Testis (tissue), 3 donors: ENCODE data around the gene KLK3. TPM values are rescaled to one million over a fixed set of nuclear protein-coding genes. Genes with fewer than 3 reads are reported as not detected.

ENCODE experiments used
- DNase-seq: peaks from one replicate; pipeline ENCODE4 v3.0.0-alpha.2; 2019
- H3K27ac ChIP-seq, 2 donors: fragments of 200-600 bp; sonication (generic); one replicate each; pipeline ENCODE4 v1.5.1; 2019
- H3K27me3 ChIP-seq: fragments of 200-600 bp; sonication (generic); one replicate; pipeline ENCODE4 v1.5.1; 2019
- H3K36me3 ChIP-seq: fragments of 200-600 bp; sonication (generic); one replicate; pipeline ENCODE4 v1.5.1; 2017; ENCODE audit warnings: low read depth; ENCODE audit errors: missing control alignments
- H3K4me1 ChIP-seq: fragments of 200-600 bp; sonication (generic); one replicate; pipeline ENCODE4 v1.5.1; 2019
- H3K4me3 ChIP-seq, 2 donors: fragments of 200-600 bp; sonication (generic); one replicate each; pipeline ENCODE4 v1.5.1; 2017 to 2019
- H3K9me3 ChIP-seq: fragments of 200-600 bp; sonication (generic); one replicate; pipeline ENCODE4 v1.5.1; 2017
- CTCF ChIP-seq, 3 experiments: fragments of 450-650 bp in 2 of 3; fragments of 200-600 bp in 1 of 3; sonication (generic) in 1 of 3; IDR thresholded peaks; one replicate each; pipeline ENCODE4 v1.5.1; 2016 to 2019; ENCODE audit warnings: antibody characterized with exemption in 3 of 3, mild to moderate bottlenecking in 2 of 3, moderate library complexity in 1 of 3
- POLR2A ChIP-seq: fragments of 450-650 bp; IDR thresholded peaks from one replicate; pipeline ENCODE4 v1.6.1; 2017; ENCODE audit warnings: antibody characterized with exemption, mild to moderate bottlenecking, moderate library complexity
- WGBS, 2 donors: methylation state at CpG; one replicate each; pipeline ENCODE4 v1.1.5; 2018; 5-methylcytosine and 5-hydroxymethylcytosine counted together
- intact Hi-C: fragments of 100-400 bp; cut with DNase I; formaldehyde crosslinking; loops from one replicate; pipeline ENCODE4 v1.15.1; 2023; ENCODE audit warnings: low total_unique reads
- polyA plus RNA-seq: library from polyadenylated mRNA; stranded (reverse); fragments of 350-450 nt; fragmentation: Illumina TruSeq; extraction: RNeasy Lipid Tissue Mini Kit (QIAGEN cat#74804); gene quantifications from one replicate; pipeline ENCODE4 v1.2.3, GENCODE V29; 2014; ENCODE audit warnings: low read depth, low replicate concordance; ENCODE audit not compliant: insufficient read depth
- total RNA-seq, 2 donors: library from RNA; depleted of rRNA; stranded (reverse); fragments of >200 nt; gene quantifications; one replicate each; pipeline ENCODE4 v1.2.3, GENCODE V29; 2016

Gene KLK3
- total and polyA plus RNA-seq, 3 donors from 2014 or later: 0.63 to 1.3 (median 0.81) TPM

DNA sequence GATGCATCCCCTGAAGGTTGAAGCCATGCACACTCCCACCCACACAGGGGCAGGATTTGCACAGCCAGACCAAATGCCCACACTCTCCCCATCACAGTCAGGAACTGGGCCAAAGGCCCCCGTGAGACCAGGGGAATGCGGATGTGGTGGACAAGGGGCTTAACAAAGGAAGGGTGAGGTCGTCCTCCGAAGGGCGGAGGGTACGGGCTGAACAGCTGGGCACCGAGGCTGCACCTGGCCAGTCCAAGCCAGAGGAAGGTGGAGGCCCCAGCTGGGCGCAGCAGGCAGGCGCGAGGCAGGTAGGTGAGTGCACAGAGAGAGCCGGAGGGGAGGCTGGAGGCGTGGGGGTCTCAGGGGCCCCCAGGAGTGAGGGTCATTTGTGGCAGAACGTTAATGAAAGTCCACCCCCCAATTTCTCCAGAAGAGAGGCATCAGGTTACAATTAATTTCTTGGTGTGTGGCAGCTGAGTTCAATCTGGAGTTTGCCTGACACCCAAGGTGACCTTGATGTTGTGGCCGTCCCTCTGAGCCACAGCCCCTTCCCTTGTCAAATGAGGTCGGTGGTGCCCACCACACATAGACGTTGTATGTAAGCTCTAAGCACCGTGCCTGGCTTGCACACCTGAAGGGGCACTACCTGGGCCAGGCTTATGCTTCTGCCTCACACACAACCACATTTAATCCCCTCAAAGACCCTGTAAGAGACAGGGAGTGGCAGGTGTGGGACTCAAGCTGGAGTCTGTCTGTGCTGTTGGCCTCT lies 24.3 kb upstream of the KLK3 start:
- TF ChIP-seq CTCF (IDR thresholded peaks at IDR 0.05) (no peak), POLR2A (no peak)
- H3K27ac ChIP-seq: no peak overlapping the region
- no peaks in the 10 kb centered on the region for H3K36me3 ChIP-seq
- H3K9me3 ChIP-seq: no peaks in the 10 kb centered on the region
- no peak overlapping the region for H3K4me3 ChIP-seq
- intact Hi-C loops: no loop called here
- 49 to 56% methylated on average over 12 to 17 of the region's 17 CpGs for WGBS, 2 donors
- no peak for DNase-seq
- peaks cover 2% of the 10 kb centered on the region for H3K4me1 ChIP-seq
- H3K27me3 ChIP-seq: no peaks in the 10 kb centered on the region

DNA sequence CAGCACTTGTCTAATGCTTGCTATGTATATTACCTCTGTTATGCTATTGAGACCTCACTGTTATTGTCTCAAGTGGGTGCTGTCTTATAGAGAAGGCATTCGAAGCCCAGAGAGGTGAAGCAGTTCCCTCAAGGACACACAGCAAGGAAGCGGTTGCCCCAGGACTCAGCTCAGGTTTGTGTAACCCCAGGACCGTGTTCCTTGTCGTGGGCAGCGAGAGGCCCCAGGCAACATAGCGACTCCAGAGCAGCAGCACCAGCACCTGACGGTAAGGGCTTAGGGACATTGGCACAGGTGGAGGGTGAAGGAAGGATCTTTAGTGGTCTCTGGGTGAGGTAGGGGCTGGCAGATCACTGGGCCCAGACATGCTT lies 23.7 kb upstream of the KLK3 start:
- H3K27me3 ChIP-seq: no peaks in the 10 kb centered on the region
- no peak for TF ChIP-seq CTCF (IDR thresholded peaks at IDR 0.05)
- H3K9me3 ChIP-seq: no peaks in the 10 kb centered on the region
- no peaks in the 10 kb centered on the region for H3K36me3 ChIP-seq
- no peak for DNase-seq
- H3K4me3 ChIP-seq: no peak overlapping the region
- no peak overlapping the region for H3K27ac ChIP-seq
- intact Hi-C loops: no loop called here
- WGBS, 2 donors: 88 to 91% methylated on average over 6 to 7 of the region's 7 CpGs
- peaks cover 4% of the 10 kb centered on the region for H3K4me1 ChIP-seq

DNA sequence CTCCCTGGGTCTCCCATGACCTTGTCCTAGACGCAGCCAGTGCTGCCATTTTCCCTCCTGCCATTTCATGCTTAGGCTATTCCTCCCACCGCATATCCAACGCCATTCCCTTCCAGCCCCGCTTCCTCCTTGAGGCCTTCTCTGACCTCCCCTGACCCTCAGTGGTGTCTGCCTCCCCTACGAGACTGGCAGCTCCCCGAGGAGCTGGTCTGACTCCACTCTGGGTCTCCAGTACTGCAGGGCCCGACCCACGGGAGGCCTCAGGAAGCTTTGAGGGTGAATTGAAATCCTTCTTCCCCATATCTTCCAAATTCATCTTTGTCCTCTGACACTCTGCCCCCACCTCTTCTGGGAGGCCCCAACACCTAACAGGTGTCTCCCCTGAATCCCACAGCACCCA lies 22.0 kb upstream of the KLK3 start:
- WGBS, 2 donors: 90 to 91% methylated on average over 8 of the region's 8 CpGs
- H3K4me3 ChIP-seq: no peak overlapping the region
- no peak overlapping the region for H3K27ac ChIP-seq
- peaks cover 4% of the 10 kb centered on the region for H3K4me1 ChIP-seq
- intact Hi-C loops: no loop called here
- DNase-seq: no peak
- H3K27me3 ChIP-seq: no peaks in the 10 kb centered on the region
- no peaks in the 10 kb centered on the region for H3K9me3 ChIP-seq
- TF ChIP-seq POLR2A: no peak
- no peak for TF ChIP-seq CTCF (IDR thresholded peaks at IDR 0.05)
- no peaks in the 10 kb centered on the region for H3K36me3 ChIP-seq

- peaks cover 4% of the 10 kb centered on the region for H3K4me1 ChIP-seq
- H3K27me3 ChIP-seq: no peaks in the 10 kb centered on the region
- TF ChIP-seq POLR2A (no peak), CTCF (IDR thresholded peaks at IDR 0.05) (no peak)
- H3K36me3 ChIP-seq: no peaks in the 10 kb centered on the region
- H3K4me3 ChIP-seq: no peak within 1 kb of the TSS
- H3K9me3 ChIP-seq: no peaks in the 10 kb centered on the region
- 53 to 66% methylated on average over 8 of the region's 8 CpGs for WGBS, 2 donors
- DNase-seq: no peak
- intact Hi-C loops: no loop called here
- H3K27ac ChIP-seq: no peak within 1 kb of the TSS
Observed at GRCh38 chr19:50833117-50833801, 21.5 kb upstream of the KLK3 start, which contains the start of gene KLK15. TSS of gene KLK15 (minus strand) at chr19:50833574. CDS start at chr19:50831492, 2,082 bp downstream.
